HEK293 (cell line): ENCODE data around the gene C1orf35.

Source experiments
- GLI4 ChIP-seq: fragments of 450-650 bp; formaldehyde crosslinking; IDR thresholded peaks from 2 replicates; pipeline ENCODE4 v1.5.1; 2016; ENCODE audit warnings: missing biosample characterization, missing genetic modification characterization
- KLF7 ChIP-seq: fragments of 450-650 bp; formaldehyde crosslinking; IDR thresholded peaks from 2 replicates; pipeline ENCODE4 v1.5.1; 2016; ENCODE audit warnings: missing biosample characterization, missing genetic modification characterization, borderline replicate concordance
- SCRT1 ChIP-seq: fragments of 450-650 bp; formaldehyde crosslinking; IDR thresholded peaks from 2 replicates; pipeline ENCODE4 v1.5.1; 2016; ENCODE audit warnings: missing biosample characterization, missing genetic modification characterization, borderline replicate concordance
- WT1 ChIP-seq: fragments of 450-650 bp; formaldehyde crosslinking; IDR thresholded peaks from 2 replicates; pipeline ENCODE4 v1.5.1; 2016; ENCODE audit warnings: missing biosample characterization, missing genetic modification characterization
- YY1 ChIP-seq: fragments of 450-650 bp; formaldehyde crosslinking; IDR thresholded peaks from 2 replicates; pipeline ENCODE4 v1.5.1; 2018; ENCODE audit warnings: missing biosample characterization, missing genetic modification characterization
- ZNF221 ChIP-seq: fragments of 450-650 bp; formaldehyde crosslinking; IDR thresholded peaks from 2 replicates; pipeline ENCODE4 v1.5.1; 2017; ENCODE audit warnings: missing biosample characterization, missing genetic modification characterization, borderline replicate concordance
- ZNF239 ChIP-seq: fragments of 450-650 bp; formaldehyde crosslinking; IDR thresholded peaks from 2 replicates; pipeline ENCODE4 v1.5.1; 2016; ENCODE audit warnings: missing biosample characterization, missing genetic modification characterization
- ZNF335 ChIP-seq: fragments of 450-650 bp; formaldehyde crosslinking; conservative IDR thresholded peaks from 2 replicates; pipeline ENCODE4 v1.5.1; 2016; ENCODE audit warnings: missing biosample characterization, missing genetic modification characterization
- ZNF350 ChIP-seq: fragments of 450-650 bp; formaldehyde crosslinking; IDR thresholded peaks from 2 replicates; pipeline ENCODE4 v1.5.0; 2017; ENCODE audit warnings: missing biosample characterization, mild to moderate bottlenecking, missing genetic modification characterization
- ZNF416 ChIP-seq: fragments of 450-650 bp; formaldehyde crosslinking; IDR thresholded peaks from 2 replicates; pipeline ENCODE4 v1.5.1; 2016; ENCODE audit warnings: missing biosample characterization, missing genetic modification characterization
- ZNF558 ChIP-seq: fragments of 450-650 bp; formaldehyde crosslinking; IDR thresholded peaks from 2 replicates; pipeline ENCODE4 v1.5.1; 2016; ENCODE audit warnings: missing biosample characterization, missing genetic modification characterization
- ZNF785 ChIP-seq: fragments of 450-650 bp; formaldehyde crosslinking; IDR thresholded peaks from 2 replicates; pipeline ENCODE4 v1.5.1; 2016; ENCODE audit warnings: missing biosample characterization, missing genetic modification characterization
- ZNF792 ChIP-seq: fragments of 450-650 bp; formaldehyde crosslinking; IDR thresholded peaks from 2 replicates; pipeline ENCODE4 v1.5.1; 2016; ENCODE audit warnings: missing biosample characterization, missing genetic modification characterization
- ZNF837 ChIP-seq: fragments of 450-650 bp; formaldehyde crosslinking; IDR thresholded peaks from 2 replicates; pipeline ENCODE4 v1.5.1; 2016; ENCODE audit warnings: missing biosample characterization, missing genetic modification characterization
- TF ChIP-seq, protein P1 (sequence below): fragments of 450-650 bp; formaldehyde crosslinking; IDR thresholded peaks from 2 replicates; pipeline ENCODE4 v1.5.1; 2016; ENCODE audit warnings: missing biosample characterization, missing genetic modification characterization, low read depth
- TF ChIP-seq, protein P2 (sequence below): fragments of 450-650 bp; formaldehyde crosslinking; IDR thresholded peaks from 2 replicates; pipeline ENCODE4 v1.5.1; 2017; ENCODE audit warnings: missing biosample characterization, missing genetic modification characterization
- TF ChIP-seq, protein P3 (sequence below): fragments of 450-650 bp; formaldehyde crosslinking; IDR thresholded peaks from 2 replicates; pipeline ENCODE4 v1.5.1; 2017; ENCODE audit warnings: missing biosample characterization, mild to moderate bottlenecking, missing genetic modification characterization, moderate library complexity
- TF ChIP-seq, protein P4 (sequence below): fragments of 450-650 bp; formaldehyde crosslinking; IDR thresholded peaks from 2 replicates; pipeline ENCODE4 v1.5.1; 2016; ENCODE audit warnings: missing biosample characterization, missing genetic modification characterization, low read depth
- TF ChIP-seq, protein P5 (sequence below): fragments of 450-650 bp; formaldehyde crosslinking; IDR thresholded peaks from 2 replicates; pipeline ENCODE4 v1.5.1; 2016; ENCODE audit warnings: missing biosample characterization, missing genetic modification characterization
- TF ChIP-seq, protein P6 (sequence below): fragments of 450-650 bp; formaldehyde crosslinking; IDR thresholded peaks from 2 replicates; pipeline ENCODE4 v1.5.1; 2016; ENCODE audit warnings: missing biosample characterization, missing genetic modification characterization

C1orf35 gene

DNA sequence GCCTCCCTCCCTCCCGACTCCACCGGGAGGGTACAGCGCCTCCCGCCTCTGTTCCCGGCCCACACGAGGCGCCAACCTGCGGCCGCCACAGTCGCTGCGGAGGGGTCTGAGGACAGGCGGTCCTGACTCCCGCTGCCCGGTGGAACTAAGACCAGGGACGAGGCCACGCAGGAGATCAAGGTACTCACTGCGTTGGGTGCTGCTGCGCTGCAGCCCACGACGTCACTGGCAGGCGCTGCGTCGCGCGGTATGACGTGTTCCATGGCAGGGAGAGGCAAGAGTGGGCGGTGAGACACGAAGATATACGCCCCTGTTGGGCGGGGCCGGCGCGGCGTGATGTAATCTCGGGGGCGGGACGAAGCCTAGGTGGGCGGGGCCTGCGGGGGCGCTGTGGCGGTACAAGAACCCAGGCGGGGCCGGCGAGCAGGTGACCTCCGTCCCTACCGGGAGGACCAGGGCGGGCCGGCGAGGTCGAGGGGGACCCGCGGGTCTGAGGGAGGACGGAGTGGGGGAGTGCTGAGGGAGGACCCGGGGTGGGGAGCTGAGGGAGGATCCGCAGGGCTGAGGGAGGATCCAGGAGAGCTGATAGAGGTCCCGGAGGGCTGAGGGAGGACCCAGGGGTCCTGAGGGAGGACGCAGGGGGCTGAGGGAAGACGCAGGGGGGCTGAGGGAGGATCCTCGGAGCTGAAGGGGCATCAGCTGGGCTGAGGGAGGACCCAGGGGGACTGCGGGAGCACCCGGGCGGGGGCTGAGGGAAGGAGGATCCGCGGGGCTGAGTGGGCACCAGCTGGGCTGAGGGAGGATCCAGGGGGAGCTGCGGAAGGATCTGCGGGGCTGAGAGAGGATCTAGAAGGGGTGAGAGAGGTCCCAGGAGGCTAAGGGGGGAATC, 6.2 kb upstream of the C1orf35 start, which contains the start of gene MRPL55 (continued):
- TF ChIP-seq ZNF558 (no peak), ZNF837 (0 out of 2 replicates have a peak, but pooled peaks have one; percentile 48), YY1 (tag by site-specific recombination) (peak; percentile 57), ZNF239 (tag by site-specific recombination) (peak; percentile 44; the same call in 1 of the 2 replicates), WT1 (peak; percentile 96), ZNF221 (tag by site-specific recombination) (no peak), GLI4 (peak; percentile 93), ZNF785 (tag by site-specific recombination) (peak; percentile 82; the same call in 1 of the 2 replicates), ZNF416 (tag by site-specific recombination) (no peak), ZNF792 (tag by site-specific recombination) (0 out of 2 replicates have a peak, but pooled peaks have one; percentile 13), ZNF350 (tag by site-specific recombination) (no peak), ZNF335 (tag by site-specific recombination) (peak; percentile 99), KLF7 (peak; percentile 86; the same call in 1 of the 2 replicates), SCRT1 (tag by site-specific recombination) (0 out of 2 replicates have a peak, but pooled peaks have one; percentile 10)
- TF ChIP-seq, protein P1, sequence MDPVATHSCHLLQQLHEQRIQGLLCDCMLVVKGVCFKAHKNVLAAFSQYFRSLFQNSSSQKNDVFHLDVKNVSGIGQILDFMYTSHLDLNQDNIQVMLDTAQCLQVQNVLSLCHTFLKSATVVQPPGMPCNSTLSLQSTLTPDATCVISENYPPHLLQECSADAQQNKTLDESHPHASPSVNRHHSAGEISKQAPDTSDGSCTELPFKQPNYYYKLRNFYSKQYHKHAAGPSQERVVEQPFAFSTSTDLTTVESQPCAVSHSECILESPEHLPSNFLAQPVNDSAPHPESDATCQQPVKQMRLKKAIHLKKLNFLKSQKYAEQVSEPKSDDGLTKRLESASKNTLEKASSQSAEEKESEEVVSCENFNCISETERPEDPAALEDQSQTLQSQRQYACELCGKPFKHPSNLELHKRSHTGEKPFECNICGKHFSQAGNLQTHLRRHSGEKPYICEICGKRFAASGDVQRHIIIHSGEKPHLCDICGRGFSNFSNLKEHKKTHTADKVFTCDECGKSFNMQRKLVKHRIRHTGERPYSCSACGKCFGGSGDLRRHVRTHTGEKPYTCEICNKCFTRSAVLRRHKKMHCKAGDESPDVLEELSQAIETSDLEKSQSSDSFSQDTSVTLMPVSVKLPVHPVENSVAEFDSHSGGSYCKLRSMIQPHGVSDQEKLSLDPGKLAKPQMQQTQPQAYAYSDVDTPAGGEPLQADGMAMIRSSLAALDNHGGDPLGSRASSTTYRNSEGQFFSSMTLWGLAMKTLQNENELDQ (tag by site-specific recombination): no peak
- TF ChIP-seq, protein P2, sequence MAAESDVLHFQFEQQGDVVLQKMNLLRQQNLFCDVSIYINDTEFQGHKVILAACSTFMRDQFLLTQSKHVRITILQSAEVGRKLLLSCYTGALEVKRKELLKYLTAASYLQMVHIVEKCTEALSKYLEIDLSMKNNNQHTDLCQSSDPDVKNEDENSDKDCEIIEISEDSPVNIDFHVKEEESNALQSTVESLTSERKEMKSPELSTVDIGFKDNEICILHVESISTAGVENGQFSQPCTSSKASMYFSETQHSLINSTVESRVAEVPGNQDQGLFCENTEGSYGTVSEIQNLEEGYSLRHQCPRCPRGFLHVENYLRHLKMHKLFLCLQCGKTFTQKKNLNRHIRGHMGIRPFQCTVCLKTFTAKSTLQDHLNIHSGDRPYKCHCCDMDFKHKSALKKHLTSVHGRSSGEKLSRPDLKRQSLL (tag by site-specific recombination): no peak
- TF ChIP-seq, protein P3, sequence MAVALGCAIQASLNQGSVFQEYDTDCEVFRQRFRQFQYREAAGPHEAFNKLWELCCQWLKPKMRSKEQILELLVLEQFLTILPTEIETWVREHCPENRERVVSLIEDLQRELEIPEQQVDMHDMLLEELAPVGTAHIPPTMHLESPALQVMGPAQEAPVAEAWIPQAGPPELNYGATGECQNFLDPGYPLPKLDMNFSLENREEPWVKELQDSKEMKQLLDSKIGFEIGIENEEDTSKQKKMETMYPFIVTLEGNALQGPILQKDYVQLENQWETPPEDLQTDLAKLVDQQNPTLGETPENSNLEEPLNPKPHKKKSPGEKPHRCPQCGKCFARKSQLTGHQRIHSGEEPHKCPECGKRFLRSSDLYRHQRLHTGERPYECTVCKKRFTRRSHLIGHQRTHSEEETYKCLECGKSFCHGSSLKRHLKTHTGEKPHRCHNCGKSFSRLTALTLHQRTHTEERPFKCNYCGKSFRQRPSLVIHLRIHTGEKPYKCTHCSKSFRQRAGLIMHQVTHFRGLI (tag by site-specific recombination): 0 out of 2 replicates have a peak, but pooled peaks have one; percentile 22
- TF ChIP-seq, protein P4, sequence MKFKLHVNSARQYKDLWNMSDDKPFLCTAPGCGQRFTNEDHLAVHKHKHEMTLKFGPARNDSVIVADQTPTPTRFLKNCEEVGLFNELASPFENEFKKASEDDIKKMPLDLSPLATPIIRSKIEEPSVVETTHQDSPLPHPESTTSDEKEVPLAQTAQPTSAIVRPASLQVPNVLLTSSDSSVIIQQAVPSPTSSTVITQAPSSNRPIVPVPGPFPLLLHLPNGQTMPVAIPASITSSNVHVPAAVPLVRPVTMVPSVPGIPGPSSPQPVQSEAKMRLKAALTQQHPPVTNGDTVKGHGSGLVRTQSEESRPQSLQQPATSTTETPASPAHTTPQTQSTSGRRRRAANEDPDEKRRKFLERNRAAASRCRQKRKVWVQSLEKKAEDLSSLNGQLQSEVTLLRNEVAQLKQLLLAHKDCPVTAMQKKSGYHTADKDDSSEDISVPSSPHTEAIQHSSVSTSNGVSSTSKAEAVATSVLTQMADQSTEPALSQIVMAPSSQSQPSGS (tag by site-specific recombination): peak; percentile 99
- TF ChIP-seq, protein P5, sequence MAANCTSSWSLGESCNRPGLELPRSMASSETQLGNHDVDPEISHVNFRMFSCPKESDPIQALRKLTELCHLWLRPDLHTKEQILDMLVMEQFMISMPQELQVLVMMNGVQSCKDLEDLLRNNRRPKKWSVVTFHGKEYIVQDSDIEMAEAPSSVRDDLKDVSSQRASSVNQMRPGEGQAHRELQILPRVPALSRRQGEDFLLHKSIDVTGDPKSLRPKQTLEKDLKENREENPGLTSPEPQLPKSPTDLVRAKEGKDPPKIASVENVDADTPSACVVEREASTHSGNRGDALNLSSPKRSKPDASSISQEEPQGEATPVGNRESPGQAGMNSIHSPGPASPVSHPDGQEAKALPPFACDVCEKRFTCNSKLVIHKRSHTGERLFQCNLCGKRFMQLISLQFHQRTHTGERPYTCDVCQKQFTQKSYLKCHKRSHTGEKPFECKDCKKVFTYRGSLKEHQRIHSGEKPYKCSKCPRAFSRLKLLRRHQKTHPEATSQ: peak; percentile 12; the same call in 1 of the 2 replicates
- TF ChIP-seq, protein P6, sequence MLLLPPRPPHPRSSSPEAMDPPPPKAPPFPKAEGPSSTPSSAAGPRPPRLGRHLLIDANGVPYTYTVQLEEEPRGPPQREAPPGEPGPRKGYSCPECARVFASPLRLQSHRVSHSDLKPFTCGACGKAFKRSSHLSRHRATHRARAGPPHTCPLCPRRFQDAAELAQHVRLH (tag by site-specific recombination): peak; percentile 79
